Measurements from ENCODE around the gene GABRQ. TPM values are rescaled to one million over a fixed set of nuclear protein-coding genes. Genes with fewer than 3 reads are reported as not detected.
A peak's percentile ranks its signal among the peaks of the same experiment; 100 is the strongest.

The GABRQ gene
- under 1 TPM; 0.28 to 0.60 TPM for polyA plus RNA-seq

- Histone ChIP-seq H3K4me1 (ENCODE audit: control insufficient read depth in 2 of 2, insufficient read depth in 2 of 2, low read length in 1 of 2) (peaks cover 0 to 5% of the 10 kb centered on the region in 2 donors), H3K36me3 (ENCODE audit: control insufficient read depth in 2 of 2, insufficient read depth in 2 of 2, low read length in 1 of 2) (no peaks in the 10 kb centered on the region), H3K27me3 (ENCODE audit: control insufficient read depth in 1 of 2, insufficient read depth in 2 of 2, low read length in 2 of 2) (peaks cover 7 to 10% of the 10 kb centered on the region in 2 donors), H3K27ac (ENCODE audit: low read depth in 2 of 2, low read length in 1 of 2) (no peak within 1 kb of the TSS), H3K9me3 (ENCODE audit: control insufficient read depth in 2 of 2, insufficient read depth in 1 of 2, low read depth in 1 of 2, low read length in 1 of 2) (no peaks in the 10 kb centered on the region), H3K4me3 (ENCODE audit: low read depth in 1 of 2, low read length in 2 of 2) (peak within 1 kb of the TSS; percentile 18 to 32)
- WGBS, 2 donors = 2 to 36% methylated on average over 40 to 64 of the region's 64 CpGs
Observed at GRCh38 chrX:152637649-152638442, at the start of gene GABRQ. GABRQ (plus strand) TSS chrX:152637895; CDS start chrX:152638203, 308 bp downstream.

- Histone ChIP-seq H3K36me3 (ENCODE audit: control insufficient read depth in 2 of 2, insufficient read depth in 2 of 2, low read length in 1 of 2) (no peaks in the 10 kb centered on the region), H3K27me3 (ENCODE audit: control insufficient read depth in 1 of 2, insufficient read depth in 2 of 2, low read length in 2 of 2) (no peaks in the 10 kb centered on the region), H3K9me3 (ENCODE audit: control insufficient read depth in 2 of 2, insufficient read depth in 1 of 2, low read depth in 1 of 2, low read length in 1 of 2) (no peaks in the 10 kb centered on the region), H3K4me1 (ENCODE audit: control insufficient read depth in 2 of 2, insufficient read depth in 2 of 2, low read length in 1 of 2) (no peaks in the 10 kb centered on the region), H3K27ac (ENCODE audit: low read depth in 2 of 2, low read length in 1 of 2) (no peak overlapping the region), H3K4me3 (ENCODE audit: low read depth in 1 of 2, low read length in 2 of 2) (no peak overlapping the region)
Observed at GRCh38 chrX:152588206-152588605, 49.5 kb upstream of the GABRQ start.

- Histone ChIP-seq H3K27me3 (ENCODE audit: control insufficient read depth in 1 of 2, insufficient read depth in 2 of 2, low read length in 2 of 2) (peaks cover 0 to 3% of the 10 kb centered on the region in 2 donors), H3K27ac (ENCODE audit: low read depth in 2 of 2, low read length in 1 of 2) (no peak overlapping the region), H3K4me3 (ENCODE audit: low read depth in 1 of 2, low read length in 2 of 2) (no peak overlapping the region), H3K36me3 (ENCODE audit: control insufficient read depth in 2 of 2, insufficient read depth in 2 of 2, low read length in 1 of 2) (no peaks in the 10 kb centered on the region), H3K9me3 (ENCODE audit: control insufficient read depth in 2 of 2, insufficient read depth in 1 of 2, low read depth in 1 of 2, low read length in 1 of 2) (no peaks in the 10 kb centered on the region), H3K4me1 (ENCODE audit: control insufficient read depth in 2 of 2, insufficient read depth in 2 of 2, low read length in 1 of 2) (no peaks in the 10 kb centered on the region)
- 43 to 55% methylated on average over 5 of the region's 5 CpGs for WGBS, 2 donors
Observed at GRCh38 chrX:152600853-152601633, 36.7 kb upstream of the GABRQ start.

- H3K4me1 ChIP-seq (ENCODE audit: control insufficient read depth in 2 of 2, insufficient read depth in 2 of 2, low read length in 1 of 2) = no peaks in the 10 kb centered on the region
- H3K27ac ChIP-seq (ENCODE audit: low read depth in 2 of 2, low read length in 1 of 2) = no peak overlapping the region
- 44 to 50% methylated on average over 6 of the region's 6 CpGs for WGBS, 2 donors
- H3K36me3 ChIP-seq (ENCODE audit: control insufficient read depth in 2 of 2, insufficient read depth in 2 of 2, low read length in 1 of 2) = no peaks in the 10 kb centered on the region
- no peaks in the 10 kb centered on the region for H3K9me3 ChIP-seq (ENCODE audit: control insufficient read depth in 2 of 2, insufficient read depth in 1 of 2, low read depth in 1 of 2, low read length in 1 of 2)
- peaks cover 0 to 3% of the 10 kb centered on the region in 2 donors for H3K27me3 ChIP-seq (ENCODE audit: control insufficient read depth in 1 of 2, insufficient read depth in 2 of 2, low read length in 2 of 2)
- H3K4me3 ChIP-seq (ENCODE audit: low read depth in 1 of 2, low read length in 2 of 2) = no peak overlapping the region
Observed at GRCh38 chrX:152601848-152602616, 35.7 kb upstream of the GABRQ start.

- WGBS, 2 donors = 78 to 87% methylated on average over 1 of the region's 1 CpG
Observed at GRCh38 chrX:152614791-152615190, 22.9 kb upstream of the GABRQ start.

GRCh38 chrX:152619897-152620296, 17.8 kb upstream of the GABRQ start:
- WGBS, 2 donors = 54 to 65% methylated on average over 2 of the region's 2 CpGs

More at GRCh38 chrX:152614791-152615190, 22.9 kb upstream of the GABRQ start:
- no peaks in the 10 kb centered on the region for H3K4me1 ChIP-seq (ENCODE audit: control insufficient read depth in 2 of 2, insufficient read depth in 2 of 2, low read length in 1 of 2)
- H3K27ac ChIP-seq (ENCODE audit: low read depth in 2 of 2, low read length in 1 of 2) = no peak overlapping the region
- no peak overlapping the region for H3K4me3 ChIP-seq (ENCODE audit: low read depth in 1 of 2, low read length in 2 of 2)
- no peaks in the 10 kb centered on the region for H3K9me3 ChIP-seq (ENCODE audit: control insufficient read depth in 2 of 2, insufficient read depth in 1 of 2, low read depth in 1 of 2, low read length in 1 of 2)
- H3K36me3 ChIP-seq (ENCODE audit: control insufficient read depth in 2 of 2, insufficient read depth in 2 of 2, low read length in 1 of 2) = no peaks in the 10 kb centered on the region
- H3K27me3 ChIP-seq (ENCODE audit: control insufficient read depth in 1 of 2, insufficient read depth in 2 of 2, low read length in 2 of 2) = no peaks in the 10 kb centered on the region

GRCh38 chrX:152632445-152633097, 5.1 kb upstream of the GABRQ start:
- 38 to 52% methylated on average over 7 of the region's 7 CpGs for WGBS, 2 donors
- Histone ChIP-seq H3K36me3 (ENCODE audit: control insufficient read depth in 2 of 2, insufficient read depth in 2 of 2, low read length in 1 of 2) (no peaks in the 10 kb centered on the region), H3K27ac (ENCODE audit: low read depth in 2 of 2, low read length in 1 of 2) (no peak overlapping the region), H3K9me3 (ENCODE audit: control insufficient read depth in 2 of 2, insufficient read depth in 1 of 2, low read depth in 1 of 2, low read length in 1 of 2) (no peaks in the 10 kb centered on the region), H3K27me3 (ENCODE audit: control insufficient read depth in 1 of 2, insufficient read depth in 2 of 2, low read length in 2 of 2) (peaks cover 0 to 13% of the 10 kb centered on the region in 2 donors), H3K4me1 (ENCODE audit: control insufficient read depth in 2 of 2, insufficient read depth in 2 of 2, low read length in 1 of 2) (no peaks in the 10 kb centered on the region), H3K4me3 (ENCODE audit: low read depth in 1 of 2, low read length in 2 of 2) (no peak overlapping the region)

More at GRCh38 chrX:152619897-152620296, 17.8 kb upstream of the GABRQ start:
- Histone ChIP-seq H3K27me3 (ENCODE audit: control insufficient read depth in 1 of 2, insufficient read depth in 2 of 2, low read length in 2 of 2) (no peaks in the 10 kb centered on the region), H3K36me3 (ENCODE audit: control insufficient read depth in 2 of 2, insufficient read depth in 2 of 2, low read length in 1 of 2) (no peaks in the 10 kb centered on the region), H3K4me3 (ENCODE audit: low read depth in 1 of 2, low read length in 2 of 2) (no peak overlapping the region), H3K9me3 (ENCODE audit: control insufficient read depth in 2 of 2, insufficient read depth in 1 of 2, low read depth in 1 of 2, low read length in 1 of 2) (no peaks in the 10 kb centered on the region), H3K27ac (ENCODE audit: low read depth in 2 of 2, low read length in 1 of 2) (no peak overlapping the region), H3K4me1 (ENCODE audit: control insufficient read depth in 2 of 2, insufficient read depth in 2 of 2, low read length in 1 of 2) (no peaks in the 10 kb centered on the region)

- no peaks in the 10 kb centered on the region for H3K9me3 ChIP-seq (ENCODE audit: control insufficient read depth in 2 of 2, insufficient read depth in 1 of 2, low read depth in 1 of 2, low read length in 1 of 2)
- H3K27me3 ChIP-seq (ENCODE audit: control insufficient read depth in 1 of 2, insufficient read depth in 2 of 2, low read length in 2 of 2) = peaks cover 7% of the 10 kb centered on the region in 2 donors
- H3K36me3 ChIP-seq (ENCODE audit: control insufficient read depth in 2 of 2, insufficient read depth in 2 of 2, low read length in 1 of 2) = no peaks in the 10 kb centered on the region
- WGBS, 2 donors = 5 to 10% methylated on average over 7 of the region's 7 CpGs
- H3K27ac ChIP-seq (ENCODE audit: low read depth in 2 of 2, low read length in 1 of 2) = no peak overlapping the region
- H3K4me3 ChIP-seq (ENCODE audit: low read depth in 1 of 2, low read length in 2 of 2) = no peak overlapping the region
- H3K4me1 ChIP-seq (ENCODE audit: control insufficient read depth in 2 of 2, insufficient read depth in 2 of 2, low read length in 1 of 2) = peaks cover 0 to 5% of the 10 kb centered on the region in 2 donors
Observed at GRCh38 chrX:152635941-152636340, 1.8 kb upstream of the GABRQ start.

GRCh38 chrX:152638443-152638904, 779 bp downstream of the GABRQ start:
- Histone ChIP-seq H3K36me3 (ENCODE audit: control insufficient read depth in 2 of 2, insufficient read depth in 2 of 2, low read length in 1 of 2) (no peaks in the 10 kb centered on the region), H3K4me1 (ENCODE audit: control insufficient read depth in 2 of 2, insufficient read depth in 2 of 2, low read length in 1 of 2) (peaks cover 0 to 5% of the 10 kb centered on the region in 2 donors), H3K9me3 (ENCODE audit: control insufficient read depth in 2 of 2, insufficient read depth in 1 of 2, low read depth in 1 of 2, low read length in 1 of 2) (no peaks in the 10 kb centered on the region), H3K4me3 (ENCODE audit: low read depth in 1 of 2, low read length in 2 of 2) (peak overlapping the region in 1 of 2 donors; percentile 32), H3K27ac (ENCODE audit: low read depth in 2 of 2, low read length in 1 of 2) (no peak overlapping the region), H3K27me3 (ENCODE audit: control insufficient read depth in 1 of 2, insufficient read depth in 2 of 2, low read length in 2 of 2) (peaks cover 7 to 9% of the 10 kb centered on the region in 2 donors)
- 3 to 39% methylated on average over 23 of the region's 23 CpGs for WGBS, 2 donors
